ENCODE results near the gene PWWP2B.

PWWP2B gene

DNA sequence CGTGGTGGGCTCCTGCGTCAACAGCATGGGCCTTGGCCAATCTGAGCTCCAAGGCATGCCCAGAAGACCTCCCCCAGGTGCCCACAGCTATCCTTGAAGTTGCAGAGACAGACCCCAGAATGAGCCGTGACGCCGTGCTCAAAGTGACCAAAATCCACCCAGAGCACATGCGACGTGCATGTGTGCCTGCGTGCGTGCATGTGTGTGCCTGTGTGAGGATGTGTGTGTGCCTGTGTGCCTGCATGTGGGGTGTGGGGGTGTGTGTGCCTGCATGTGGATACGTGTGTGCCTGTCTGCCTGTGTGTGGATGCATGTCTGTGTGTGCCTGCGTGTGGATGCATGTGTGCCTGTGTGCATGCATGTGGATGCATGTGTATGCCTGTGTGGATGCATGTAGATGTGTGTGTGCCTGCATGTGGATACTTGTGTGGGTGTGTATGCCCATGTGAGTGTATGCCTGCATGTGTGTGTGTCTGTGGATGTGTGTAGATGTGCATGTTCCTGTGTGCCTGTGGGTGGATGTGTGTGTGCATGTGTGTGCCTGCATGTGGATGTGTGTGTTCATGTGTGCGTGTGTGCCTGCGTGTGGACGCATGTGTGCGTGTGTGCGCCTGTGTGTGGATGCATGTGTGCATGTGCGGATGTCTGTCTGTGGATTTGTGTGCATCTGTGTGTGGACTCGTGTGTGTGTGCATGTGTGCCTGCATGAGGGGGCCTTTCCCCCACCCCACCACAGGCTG is 42.6 kb downstream of the PWWP2B start:
- H3K36me3 ChIP-seq (ENCODE audit: low read length) = no peaks in the 10 kb centered on the region
- no peaks in the 10 kb centered on the region for H3K27me3 ChIP-seq (ENCODE audit: low read length)
- H3K4me2 ChIP-seq (ENCODE audit: low read depth, low read length, poor library complexity, severe bottlenecking) = no peak overlapping the region
- no peak overlapping the region for H3K9ac ChIP-seq (ENCODE audit: low read length)
- H3K9me3 ChIP-seq (ENCODE audit: insufficient read depth, low read length) = no peaks in the 10 kb centered on the region
- no peak overlapping the region for H3K27ac ChIP-seq (ENCODE audit: low read depth, low read length)
- H4K20me1 ChIP-seq (ENCODE audit: low read depth, low read length) = no peaks in the 10 kb centered on the region
- H2AFZ ChIP-seq (ENCODE audit: low read depth, low read length, severe bottlenecking) = no peak overlapping the region
- H3K79me2 ChIP-seq (ENCODE audit: insufficient read depth, low read length) = no peaks in the 10 kb centered on the region
- H3K9me2 ChIP-seq (replicated peaks; ENCODE audit: insufficient read depth, low read length) = no peaks in the 10 kb centered on the region
- TF ChIP-seq EZH2phosphoT487 (conservative IDR thresholded peaks at IDR 0.05; ENCODE audit: low read length) = no peak
- TF ChIP-seq, protein P1, sequence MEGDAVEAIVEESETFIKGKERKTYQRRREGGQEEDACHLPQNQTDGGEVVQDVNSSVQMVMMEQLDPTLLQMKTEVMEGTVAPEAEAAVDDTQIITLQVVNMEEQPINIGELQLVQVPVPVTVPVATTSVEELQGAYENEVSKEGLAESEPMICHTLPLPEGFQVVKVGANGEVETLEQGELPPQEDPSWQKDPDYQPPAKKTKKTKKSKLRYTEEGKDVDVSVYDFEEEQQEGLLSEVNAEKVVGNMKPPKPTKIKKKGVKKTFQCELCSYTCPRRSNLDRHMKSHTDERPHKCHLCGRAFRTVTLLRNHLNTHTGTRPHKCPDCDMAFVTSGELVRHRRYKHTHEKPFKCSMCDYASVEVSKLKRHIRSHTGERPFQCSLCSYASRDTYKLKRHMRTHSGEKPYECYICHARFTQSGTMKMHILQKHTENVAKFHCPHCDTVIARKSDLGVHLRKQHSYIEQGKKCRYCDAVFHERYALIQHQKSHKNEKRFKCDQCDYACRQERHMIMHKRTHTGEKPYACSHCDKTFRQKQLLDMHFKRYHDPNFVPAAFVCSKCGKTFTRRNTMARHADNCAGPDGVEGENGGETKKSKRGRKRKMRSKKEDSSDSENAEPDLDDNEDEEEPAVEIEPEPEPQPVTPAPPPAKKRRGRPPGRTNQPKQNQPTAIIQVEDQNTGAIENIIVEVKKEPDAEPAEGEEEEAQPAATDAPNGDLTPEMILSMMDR (IDR thresholded peaks at IDR 0.05; ENCODE audit: insufficient read depth, low read length, poor library complexity, severe bottlenecking) = no peak
- no peaks in the 10 kb centered on the region for H3F3A ChIP-seq (ENCODE audit: insufficient read depth)
- H3K4me3 ChIP-seq (ENCODE audit: insufficient read depth, low read length, poor library complexity, severe bottlenecking) = no peak overlapping the region

DNA sequence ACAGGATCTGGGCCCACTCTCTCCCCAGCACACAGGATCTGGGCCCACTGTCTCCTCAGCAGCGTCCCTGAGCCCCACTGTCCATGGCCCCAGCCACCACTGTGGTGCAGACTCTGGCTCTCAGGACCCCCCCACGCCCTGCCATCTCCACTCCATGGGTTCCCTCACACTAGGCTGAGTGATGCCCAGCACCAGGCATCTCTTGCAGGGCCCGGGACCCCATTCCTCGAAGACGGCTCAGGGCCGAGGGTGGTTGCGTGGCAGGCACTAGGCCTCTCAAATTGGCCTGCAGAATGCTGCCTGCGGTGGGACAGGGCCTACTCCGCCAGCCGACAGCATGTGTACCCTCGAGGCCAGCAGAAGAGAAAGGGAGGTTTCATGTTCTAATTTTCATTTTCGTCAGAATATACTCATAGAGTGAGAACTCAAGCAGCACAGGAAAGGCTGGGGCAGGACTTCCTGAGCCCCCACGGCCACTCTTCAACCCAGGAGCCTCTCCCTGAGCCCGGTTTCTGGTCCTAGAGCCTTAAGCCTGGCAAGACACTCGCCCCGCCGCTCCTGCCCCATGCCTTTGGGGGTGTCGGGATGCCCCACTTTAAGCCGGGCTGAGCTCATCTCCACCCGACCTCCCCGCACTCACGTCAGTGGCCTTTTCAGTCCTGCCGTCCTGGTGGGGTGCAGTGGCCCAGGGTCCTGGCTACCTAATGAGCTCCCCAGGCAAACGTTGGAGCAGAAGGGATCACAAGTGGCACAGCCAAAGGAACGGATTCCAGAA is 44.0 kb downstream of the PWWP2B start:
- no peaks in the 10 kb centered on the region for H3K27me3 ChIP-seq (ENCODE audit: low read length)
- H3K27ac ChIP-seq (ENCODE audit: low read depth, low read length) = no peak overlapping the region
- TF ChIP-seq, protein P1 (IDR thresholded peaks at IDR 0.05; ENCODE audit: insufficient read depth, low read length, poor library complexity, severe bottlenecking) = no peak
- no peak for TF ChIP-seq EZH2phosphoT487 (conservative IDR thresholded peaks at IDR 0.05; ENCODE audit: low read length)

DNA sequence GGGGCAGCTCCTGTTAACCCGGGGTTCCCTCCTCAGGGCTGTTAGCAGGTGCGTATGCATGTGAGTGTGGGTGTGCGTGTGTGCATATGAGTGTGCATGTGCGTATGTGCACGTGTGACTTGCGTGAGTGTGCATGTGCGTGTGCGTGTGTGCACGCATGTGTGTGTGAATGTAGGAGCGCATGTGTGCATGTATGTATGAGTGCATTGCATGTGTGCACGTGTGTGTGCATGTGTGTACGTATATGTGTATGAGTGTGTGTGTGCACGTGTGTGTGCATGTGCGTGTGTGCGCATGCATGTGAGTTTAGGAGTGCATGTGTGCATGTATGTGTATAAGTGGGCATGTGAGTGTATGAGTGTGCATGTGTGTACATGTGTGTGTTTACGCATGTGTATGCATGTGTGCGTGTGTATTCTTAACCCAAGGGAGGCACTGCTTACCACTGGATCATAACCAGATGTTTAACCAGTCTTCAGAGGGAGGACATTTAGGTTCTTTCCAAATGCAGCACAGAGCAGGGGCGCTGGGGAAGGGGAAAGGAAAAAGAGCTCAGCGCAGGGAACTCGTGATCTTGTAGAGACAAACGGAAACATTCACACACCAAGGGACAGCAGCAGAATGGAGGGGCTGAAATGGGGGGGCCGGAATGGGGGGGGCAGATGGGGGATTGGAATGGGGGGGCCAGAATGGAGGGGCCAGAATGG is 45.0 kb downstream of the PWWP2B start:
- TF ChIP-seq, protein P1 (IDR thresholded peaks at IDR 0.05; ENCODE audit: insufficient read depth, low read length, poor library complexity, severe bottlenecking) = no peak
- TF ChIP-seq EZH2phosphoT487 (conservative IDR thresholded peaks at IDR 0.05; ENCODE audit: low read length) = no peak
- no peaks in the 10 kb centered on the region for H3K36me3 ChIP-seq (ENCODE audit: low read length)
- no peaks in the 10 kb centered on the region for H3K9me2 ChIP-seq (replicated peaks; ENCODE audit: insufficient read depth, low read length)
- no peak overlapping the region for H3K4me2 ChIP-seq (ENCODE audit: low read depth, low read length, poor library complexity, severe bottlenecking)
- H2AFZ ChIP-seq (ENCODE audit: low read depth, low read length, severe bottlenecking) = no peak overlapping the region
- H3K27me3 ChIP-seq (ENCODE audit: low read length) = no peaks in the 10 kb centered on the region
- H4K20me1 ChIP-seq (ENCODE audit: low read depth, low read length) = no peaks in the 10 kb centered on the region
- H3K79me2 ChIP-seq (ENCODE audit: insufficient read depth, low read length) = no peaks in the 10 kb centered on the region
- no peak overlapping the region for H3K4me3 ChIP-seq (ENCODE audit: insufficient read depth, low read length, poor library complexity, severe bottlenecking)
- no peaks in the 10 kb centered on the region for H3F3A ChIP-seq (ENCODE audit: insufficient read depth)
- no peaks in the 10 kb centered on the region for H3K9me3 ChIP-seq (ENCODE audit: insufficient read depth, low read length)
- H3K27ac ChIP-seq (ENCODE audit: low read depth, low read length) = no peak overlapping the region
- H3K9ac ChIP-seq (ENCODE audit: low read length) = no peak overlapping the region

More for the DNA sequence above, 44.0 kb downstream of the PWWP2B start:
- no peaks in the 10 kb centered on the region for H3K9me2 ChIP-seq (replicated peaks; ENCODE audit: insufficient read depth, low read length)
- no peak overlapping the region for H2AFZ ChIP-seq (ENCODE audit: low read depth, low read length, severe bottlenecking)
- no peak overlapping the region for H3K4me2 ChIP-seq (ENCODE audit: low read depth, low read length, poor library complexity, severe bottlenecking)
- no peak overlapping the region for H3K9ac ChIP-seq (ENCODE audit: low read length)
- no peaks in the 10 kb centered on the region for H3K79me2 ChIP-seq (ENCODE audit: insufficient read depth, low read length)
- H3K36me3 ChIP-seq (ENCODE audit: low read length) = no peaks in the 10 kb centered on the region
- no peaks in the 10 kb centered on the region for H4K20me1 ChIP-seq (ENCODE audit: low read depth, low read length)
- H3K9me3 ChIP-seq (ENCODE audit: insufficient read depth, low read length) = no peaks in the 10 kb centered on the region
- no peaks in the 10 kb centered on the region for H3F3A ChIP-seq (ENCODE audit: insufficient read depth)
- H3K4me3 ChIP-seq (ENCODE audit: insufficient read depth, low read length, poor library complexity, severe bottlenecking) = no peak overlapping the region

All from SU-DHL-6 (cell line).